Measurements from ENCODE around the gene BMPER. TPM values are rescaled to one million over a fixed set of nuclear protein-coding genes. Genes with fewer than 3 reads are reported as not detected.

Gene BMPER
- total and polyA plus RNA-seq, 2 of the 8 experiments (the other 6 are each of a cell fraction or from before 2014, with no cell fraction given), result 0.33 to 0.69 TPM

- no peak overlapping the region for H3K14ac ChIP-seq (ENCODE audit: insufficient read length)
- H3K79me1 ChIP-seq (ENCODE audit: low read depth, low read length), result no peaks in the 10 kb centered on the region
- no peak overlapping the region for H2AK5ac ChIP-seq (ENCODE audit: low read depth, low read length)
- no peak overlapping the region for H3K4me3 ChIP-seq (ENCODE audit: extremely low read depth in 1 of 4, insufficient read depth in 2 of 4, low read depth in 3 of 4, low read length in 4 of 4)
- H2BK12ac ChIP-seq (ENCODE audit: low read depth, low read length), result no peak overlapping the region
- H3K23me2 ChIP-seq (ENCODE audit: low read depth, low read length), result no peaks in the 10 kb centered on the region; the same call in 1 of the 2 replicates
- no peak overlapping the region for H3K27ac ChIP-seq (ENCODE audit: low read depth, low read length)
- no peak overlapping the region for H2BK15ac ChIP-seq (ENCODE audit: low read length)
- H2BK20ac ChIP-seq (ENCODE audit: low read length), result no peak overlapping the region
- H2BK5ac ChIP-seq (ENCODE audit: low read depth, low read length), result no peak overlapping the region
- H4K91ac ChIP-seq (replicated peaks; ENCODE audit: insufficient read length, low read length), result no peak overlapping the region
- H4K20me1 ChIP-seq (replicated peaks in 1 of 2; ENCODE audit: control insufficient read depth in 1 of 2, insufficient read depth in 2 of 2, low read length in 2 of 2), result no peaks in the 10 kb centered on the region
- no peak overlapping the region for H4K5ac ChIP-seq (ENCODE audit: insufficient read length, low read depth, low read length)
- H3K4me2 ChIP-seq (ENCODE audit: insufficient read depth in 1 of 2, low read depth in 2 of 2, low read length in 2 of 2), result no peak overlapping the region
- H3K79me2 ChIP-seq (ENCODE audit: control insufficient read depth in 1 of 2, insufficient read depth in 2 of 2, low read length in 2 of 2), result no peaks in the 10 kb centered on the region
- no peak overlapping the region for H3K56ac ChIP-seq (replicated peaks; ENCODE audit: insufficient read length, low read depth, low read length)
- FAIRE-seq (no peak), DNase-seq (ENCODE audit: low read depth in 1 of 2, low spot score in 2 of 2) (no peak)
- H3K9me3 ChIP-seq (ENCODE audit: insufficient read depth in 2 of 2, low read depth in 1 of 2, low read length in 1 of 2), result no peaks in the 10 kb centered on the region
- H2BK120ac ChIP-seq (replicated peaks; ENCODE audit: low read depth, low read length), result no peak overlapping the region
- H3K36me3 ChIP-seq (ENCODE audit: control insufficient read depth in 2 of 4, insufficient read depth in 4 of 4, low read length in 3 of 4), result no peaks in the 10 kb centered on the region
- H4K8ac ChIP-seq (ENCODE audit: extremely low read depth, insufficient read depth, low read length), result no peak overlapping the region
- H2AFZ ChIP-seq (ENCODE audit: low read length), result no peak overlapping the region; the same call in 1 of the 2 replicates
- no peaks in the 10 kb centered on the region for H3K27me3 ChIP-seq (replicated peaks in 1 of 4; ENCODE audit: control insufficient read depth in 3 of 4, extremely low read depth in 1 of 4, insufficient read depth in 3 of 4, low read length in 3 of 4)
- H3K4ac ChIP-seq (replicated peaks; ENCODE audit: insufficient read length, low read depth, low read length), result no peak overlapping the region
- H3K9ac ChIP-seq (replicated peaks in 1 of 4; ENCODE audit: extremely low read depth in 1 of 4, low read depth in 3 of 4, low read length in 3 of 4), result no peak overlapping the region
- ChIA-PET CTCF (ENCODE audit: partially characterized antibody) (interaction anchor here (1.5 kb wide), 1 partner anchor 31 kb away, joined by 4 read pairs; no protein-coding TSS in a partner anchor), POLR2A (ENCODE audit: partially characterized antibody) (no interaction called here)
- no peak for TF ChIP-seq TAF7 (optimal IDR thresholded peaks at IDR 0.05; ENCODE audit: borderline replicate concordance, low read depth, low read length)
- no peak for TF ChIP-seq TAF1 (IDR thresholded peaks at IDR 0.05; ENCODE audit: low read depth, low read length)
- no peak for TF ChIP-seq CEBPB (IDR thresholded peaks at IDR 0.05; ENCODE audit: low read depth, low read length)
- TF ChIP-seq BCL11A (IDR thresholded peaks at IDR 0.05; ENCODE audit: low read depth in 2 of 2, low read length in 2 of 2), result no peak
- no peak for TF ChIP-seq FOSL1 (IDR thresholded peaks at IDR 0.05; ENCODE audit: insufficient read depth, low read depth, low read length)
- TF ChIP-seq ATF3 (IDR thresholded peaks at IDR 0.05; ENCODE audit: insufficient read depth, low read depth, low read length), result no peak
- no peak for TF ChIP-seq JUN (IDR thresholded peaks at IDR 0.05; ENCODE audit: low read depth, low read length)
- TF ChIP-seq YY1 (IDR thresholded peaks at IDR 0.05; ENCODE audit: low read depth, low read length), result no peak
- no peak for TF ChIP-seq SRF (IDR thresholded peaks at IDR 0.05; ENCODE audit: low read depth, low read length)
- no peak for TF ChIP-seq CTBP2 (IDR thresholded peaks at IDR 0.05; ENCODE audit: borderline replicate concordance, insufficient read depth, insufficient read length, low read length)
- TF ChIP-seq SP1 (IDR thresholded peaks at IDR 0.05; ENCODE audit: low read depth, low read length), result no peak
- no peak for TF ChIP-seq KDM4A (IDR thresholded peaks at IDR 0.05; ENCODE audit: low read depth, low read length, severe bottlenecking)
- no peak for TF ChIP-seq SUZ12 (IDR thresholded peaks at IDR 0.05; ENCODE audit: low read length)
- TF ChIP-seq HDAC6 (IDR thresholded peaks at IDR 0.05; ENCODE audit: low read depth, low read length), result no peak
- no peaks in the 10 kb centered on the region for H3K4me1 ChIP-seq (replicated peaks in 1 of 4; ENCODE audit: control insufficient read depth in 3 of 4, insufficient read depth in 4 of 4, low read length in 3 of 4)
- no peak overlapping the region for H3K18ac ChIP-seq (ENCODE audit: extremely low read depth, low read length)
- H3K23ac ChIP-seq (ENCODE audit: insufficient read length), result no peak overlapping the region
Observed at GRCh38 chr7:33940503-33940902, 35.2 kb downstream of the BMPER start.

Data from H1 (cell line).